ENCODE measurements around the gene SIMC1.
"Not testable (repeated sequence)": the region's sequence is repeated elsewhere in the genome, so short reads cannot be mapped to it uniquely, and the experiment has no call there.

DNA sequence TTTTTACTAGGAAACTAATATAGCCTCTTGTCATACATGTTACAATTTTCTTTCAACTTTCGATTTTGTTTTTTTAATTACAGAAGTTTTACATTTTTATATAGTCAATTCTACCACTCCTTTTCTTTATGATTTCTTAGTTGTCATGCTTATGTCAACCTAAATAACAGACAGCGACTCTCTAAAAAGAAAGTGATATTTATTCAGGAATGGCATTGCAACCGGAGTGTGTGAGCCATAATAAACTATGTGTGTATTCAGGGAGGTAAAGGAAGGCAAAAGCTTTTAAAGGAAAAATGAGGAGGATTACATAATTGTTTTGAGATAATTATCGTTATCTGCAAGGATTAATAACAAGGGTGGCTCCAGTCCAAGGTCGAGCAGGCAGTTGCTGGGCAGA lies 7.3 kb downstream of the SIMC1 start:
- not testable (repeated sequence) for TF ChIP-seq EP300, POLR2A, POLR2AphosphoS5 (IDR thresholded peaks at IDR 0.05)
- TF ChIP-seq, protein P1, sequence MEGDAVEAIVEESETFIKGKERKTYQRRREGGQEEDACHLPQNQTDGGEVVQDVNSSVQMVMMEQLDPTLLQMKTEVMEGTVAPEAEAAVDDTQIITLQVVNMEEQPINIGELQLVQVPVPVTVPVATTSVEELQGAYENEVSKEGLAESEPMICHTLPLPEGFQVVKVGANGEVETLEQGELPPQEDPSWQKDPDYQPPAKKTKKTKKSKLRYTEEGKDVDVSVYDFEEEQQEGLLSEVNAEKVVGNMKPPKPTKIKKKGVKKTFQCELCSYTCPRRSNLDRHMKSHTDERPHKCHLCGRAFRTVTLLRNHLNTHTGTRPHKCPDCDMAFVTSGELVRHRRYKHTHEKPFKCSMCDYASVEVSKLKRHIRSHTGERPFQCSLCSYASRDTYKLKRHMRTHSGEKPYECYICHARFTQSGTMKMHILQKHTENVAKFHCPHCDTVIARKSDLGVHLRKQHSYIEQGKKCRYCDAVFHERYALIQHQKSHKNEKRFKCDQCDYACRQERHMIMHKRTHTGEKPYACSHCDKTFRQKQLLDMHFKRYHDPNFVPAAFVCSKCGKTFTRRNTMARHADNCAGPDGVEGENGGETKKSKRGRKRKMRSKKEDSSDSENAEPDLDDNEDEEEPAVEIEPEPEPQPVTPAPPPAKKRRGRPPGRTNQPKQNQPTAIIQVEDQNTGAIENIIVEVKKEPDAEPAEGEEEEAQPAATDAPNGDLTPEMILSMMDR (IDR thresholded peaks at IDR 0.05): not testable (repeated sequence)

All from stomach (tissue), 4 donors.